T-helper 2 cell (primary cell): ENCODE measurements around the gene ZC3H7B.
"Not testable (repeated sequence)": the region's sequence is repeated elsewhere in the genome, so short reads cannot be mapped to it uniquely, and the experiment has no call there.

Experiments used
- DNase-seq, 5 experiments: peaks; one replicate each; pipeline versions ENCODE4 v3.0.0 to v3.0.0-alpha.2; 2012 to 2022

ZC3H7B gene

GRCh38 chr22:41394012-41394356 lies 92.7 kb downstream of the ZC3H7B start:
- no peak for DNase-seq

GRCh38 chr22:41395531-41396240 lies 94.4 kb downstream of the ZC3H7B start:
- DNase-seq, result no peak

DNA sequence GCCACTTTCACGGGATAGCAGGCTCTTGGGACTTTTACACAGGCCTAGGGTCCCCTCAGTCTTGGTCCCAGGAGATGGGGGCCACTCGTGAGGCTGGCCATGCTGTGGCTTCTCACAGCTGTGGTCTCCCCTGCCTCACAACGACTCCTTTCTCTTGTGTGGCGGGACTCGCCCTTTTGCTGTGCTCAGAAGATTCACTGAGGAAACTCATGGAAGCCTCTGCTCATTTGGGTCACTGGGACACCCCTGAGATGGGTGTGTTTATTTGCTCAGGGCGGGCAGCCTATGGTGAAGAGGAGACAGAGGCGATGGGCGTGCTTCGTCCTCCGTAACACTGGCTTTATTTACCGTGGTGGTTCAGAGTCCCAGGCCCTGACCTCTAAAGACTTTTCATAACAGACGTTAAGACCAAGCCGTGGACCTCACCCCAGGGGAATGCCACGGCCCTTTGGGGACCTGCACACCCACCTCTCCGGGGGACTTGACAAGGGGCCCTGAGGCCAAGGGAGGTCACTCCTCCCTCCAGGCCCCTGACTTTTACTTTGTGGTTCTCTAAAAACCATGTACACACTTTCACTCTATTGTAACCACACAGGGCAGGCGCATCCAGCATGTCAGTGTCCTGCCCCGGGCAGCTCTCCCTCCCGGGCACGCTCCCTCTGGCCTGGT lies 96.0 kb downstream of the ZC3H7B start:
- DNase-seq, result no peak

GRCh38 chr22:41398921-41399320 lies 97.6 kb downstream of the ZC3H7B start:
- DNase-seq, result no peak

GRCh38 chr22:41401781-41402648 lies 100.7 kb downstream of the ZC3H7B start:
- no peak for DNase-seq

- not testable (repeated sequence) for DNase-seq
Measured at GRCh38 chr22:41402851-41403250, 101.5 kb downstream of the ZC3H7B start.

- DNase-seq, result peak; percentile 50 to 91 (median 70)
Measured at GRCh38 chr22:41403532-41404318, 102.4 kb downstream of the ZC3H7B start.

DNA sequence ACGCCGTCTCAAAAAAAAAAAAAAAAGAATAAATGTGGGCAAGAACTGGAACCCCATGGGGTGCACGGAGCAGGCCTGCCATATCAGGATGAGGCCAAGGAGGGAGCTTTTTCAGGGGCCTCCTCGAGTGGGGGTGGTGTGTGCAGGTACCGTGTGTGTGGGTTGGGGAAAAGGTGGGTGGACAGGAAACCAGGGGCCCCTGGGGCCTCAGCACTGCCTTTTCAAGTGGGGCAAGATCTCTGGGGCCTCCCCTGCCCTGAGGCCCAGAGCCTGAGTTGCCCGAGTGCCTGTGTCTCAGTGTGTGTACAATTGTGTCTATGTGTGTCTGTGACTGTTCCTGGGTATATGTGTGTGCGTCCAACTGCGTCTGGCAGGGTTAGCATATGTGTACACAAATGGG lies 104.3 kb downstream of the ZC3H7B start:
- peak in 1 of 5 experiments; percentile 22 for DNase-seq

GRCh38 chr22:41406410-41406809 lies 105.1 kb downstream of the ZC3H7B start:
- DNase-seq, result no peak

GRCh38 chr22:41407433-41407832 lies 106.1 kb downstream of the ZC3H7B start:
- no peak for DNase-seq

- DNase-seq, result no peak
Measured at GRCh38 chr22:41408665-41409064, 107.3 kb downstream of the ZC3H7B start.
